ENCODE results near the gene HHIPL2. TPM values are rescaled to one million over a fixed set of nuclear protein-coding genes. Genes with fewer than 3 reads are reported as not detected.
A peak's percentile ranks its signal among the peaks of the same experiment; 100 is the strongest.
"Not testable (repeated sequence)": the region's sequence is repeated elsewhere in the genome, so short reads cannot be mapped to it uniquely, and the experiment has no call there.

HHIPL2 gene
- total RNA-seq, 1 experiment from 2014 or later, result 14.0 TPM

GRCh38 chr1:222484005-222484404 is 63.9 kb downstream of the HHIPL2 start:
- H3K27ac ChIP-seq; H3F3A ChIP-seq (ENCODE audit: insufficient read depth, low read depth); H4K20me1 ChIP-seq (ENCODE audit: insufficient read depth); H3K4me1 ChIP-seq (replicated peaks; ENCODE audit: insufficient read depth); H3K9me3 ChIP-seq (ENCODE audit: insufficient read depth, low read depth); H3K27me3 ChIP-seq (ENCODE audit: insufficient read depth, low read depth); intact Hi-C loops (cut with micrococcal nuclease; ENCODE audit: unreplicated experiment); CTCF ChIA-PET; H3K4me3 ChIP-seq; H3K9me2 ChIP-seq (ENCODE audit: insufficient read depth); BruUV-seq (replicated peaks); DNase-seq; H3K79me2 ChIP-seq (ENCODE audit: low read depth); H3K36me3 ChIP-seq (ENCODE audit: low read depth); H2AFZ ChIP-seq; POLR2A ChIA-PET (ENCODE audit: unreplicated experiment): not testable (repeated sequence)
- peak overlapping the region; percentile 19; the same call in 1 of the 2 replicates for H3K4me2 ChIP-seq

DNA sequence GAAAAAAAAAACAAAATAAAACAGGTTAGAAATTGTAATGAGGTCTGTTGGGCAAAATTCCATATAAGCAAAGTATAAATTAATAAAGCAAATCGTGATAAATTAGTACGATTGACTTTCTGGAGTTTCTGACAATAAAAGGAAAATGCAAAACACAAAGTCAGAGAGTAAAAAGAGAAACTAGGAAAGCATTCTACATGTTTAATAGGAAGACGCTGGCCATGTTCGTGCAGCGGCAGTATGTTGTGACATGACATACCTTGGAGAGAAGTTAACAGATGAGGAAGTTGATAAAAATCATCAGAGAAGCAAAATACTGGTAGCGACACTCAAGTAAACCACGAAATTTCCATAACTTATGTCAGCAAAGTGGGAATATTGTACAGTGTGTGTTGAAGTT is 68.3 kb downstream of the HHIPL2 start:
- CTCF ChIA-PET; H3K9me3 ChIP-seq (ENCODE audit: insufficient read depth, low read depth); POLR2A ChIA-PET (ENCODE audit: unreplicated experiment); H3K27me3 ChIP-seq (ENCODE audit: insufficient read depth, low read depth); H3K4me3 ChIP-seq; H3F3A ChIP-seq (ENCODE audit: insufficient read depth, low read depth); H2AFZ ChIP-seq; H4K20me1 ChIP-seq (ENCODE audit: insufficient read depth); DNase-seq; H3K9me2 ChIP-seq (ENCODE audit: insufficient read depth); H3K79me2 ChIP-seq (ENCODE audit: low read depth); H3K4me1 ChIP-seq (replicated peaks; ENCODE audit: insufficient read depth); intact Hi-C loops (cut with micrococcal nuclease; ENCODE audit: unreplicated experiment); BruUV-seq (replicated peaks); H3K27ac ChIP-seq; H3K36me3 ChIP-seq (ENCODE audit: low read depth); H3K4me2 ChIP-seq: not testable (repeated sequence)

DNA sequence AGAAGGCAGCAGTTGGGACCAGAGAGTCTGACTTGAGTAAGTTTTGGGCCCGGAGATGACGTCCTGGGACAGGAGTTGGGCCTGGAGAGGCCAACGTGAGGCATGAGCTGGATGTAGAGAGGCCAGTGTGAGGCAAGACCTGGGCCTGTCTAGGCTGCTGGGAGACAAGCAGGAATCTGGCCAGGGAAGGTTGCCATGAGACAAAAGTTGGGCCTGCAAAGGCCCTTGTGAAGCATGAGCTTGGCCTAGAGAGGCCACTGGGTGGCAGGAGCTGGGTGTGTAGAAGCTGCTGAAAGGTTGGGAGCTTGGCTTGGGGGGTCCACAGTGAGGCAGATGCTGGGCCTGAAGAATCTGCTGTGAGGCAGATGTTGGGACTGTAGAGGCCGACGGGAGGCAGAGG is 71.5 kb downstream of the HHIPL2 start:
- CTCF ChIA-PET; H4K20me1 ChIP-seq (ENCODE audit: insufficient read depth); BruUV-seq (replicated peaks); H3K4me1 ChIP-seq (replicated peaks; ENCODE audit: insufficient read depth); H3K79me2 ChIP-seq (ENCODE audit: low read depth); POLR2A ChIA-PET (ENCODE audit: unreplicated experiment); H3K9me2 ChIP-seq (ENCODE audit: insufficient read depth); H3F3A ChIP-seq (ENCODE audit: insufficient read depth, low read depth); H2AFZ ChIP-seq; DNase-seq; H3K4me3 ChIP-seq; H3K9me3 ChIP-seq (ENCODE audit: insufficient read depth, low read depth); H3K36me3 ChIP-seq (ENCODE audit: low read depth); H3K27me3 ChIP-seq (ENCODE audit: insufficient read depth, low read depth); H3K27ac ChIP-seq; intact Hi-C loops (cut with micrococcal nuclease; ENCODE audit: unreplicated experiment); H3K4me2 ChIP-seq: not testable (repeated sequence)

DNA sequence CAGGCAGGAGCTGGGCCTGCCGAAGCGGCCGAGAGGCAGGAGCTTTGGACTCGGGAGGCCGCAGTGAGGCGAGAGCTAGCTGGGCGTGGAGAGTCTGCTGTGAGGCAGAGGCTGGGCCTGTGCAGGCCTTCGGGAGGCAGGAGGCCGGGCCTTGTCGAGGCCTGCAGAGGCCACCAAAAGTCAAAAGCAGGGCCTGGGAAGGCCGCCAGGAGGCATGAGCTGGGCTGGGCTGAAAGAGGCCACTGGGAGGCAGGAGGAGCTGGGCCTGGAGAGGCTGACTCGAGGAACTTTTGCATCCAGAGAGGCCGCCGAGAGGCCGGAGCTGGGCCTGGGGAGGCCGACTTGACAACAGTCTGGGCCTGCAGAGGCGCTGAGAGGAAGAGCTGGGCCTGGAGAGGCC is 74.2 kb downstream of the HHIPL2 start:
- intact Hi-C loops (cut with micrococcal nuclease; ENCODE audit: unreplicated experiment); H3K9me2 ChIP-seq (ENCODE audit: insufficient read depth); H3F3A ChIP-seq (ENCODE audit: insufficient read depth, low read depth); H3K27ac ChIP-seq; H3K4me2 ChIP-seq; H4K20me1 ChIP-seq (ENCODE audit: insufficient read depth); H3K4me1 ChIP-seq (replicated peaks; ENCODE audit: insufficient read depth); H3K4me3 ChIP-seq; POLR2A ChIA-PET (ENCODE audit: unreplicated experiment); CTCF ChIA-PET; H3K36me3 ChIP-seq (ENCODE audit: low read depth); H3K79me2 ChIP-seq (ENCODE audit: low read depth); H3K9me3 ChIP-seq (ENCODE audit: insufficient read depth, low read depth); DNase-seq; BruUV-seq (replicated peaks); H2AFZ ChIP-seq; H3K27me3 ChIP-seq (ENCODE audit: insufficient read depth, low read depth): not testable (repeated sequence)

DNA sequence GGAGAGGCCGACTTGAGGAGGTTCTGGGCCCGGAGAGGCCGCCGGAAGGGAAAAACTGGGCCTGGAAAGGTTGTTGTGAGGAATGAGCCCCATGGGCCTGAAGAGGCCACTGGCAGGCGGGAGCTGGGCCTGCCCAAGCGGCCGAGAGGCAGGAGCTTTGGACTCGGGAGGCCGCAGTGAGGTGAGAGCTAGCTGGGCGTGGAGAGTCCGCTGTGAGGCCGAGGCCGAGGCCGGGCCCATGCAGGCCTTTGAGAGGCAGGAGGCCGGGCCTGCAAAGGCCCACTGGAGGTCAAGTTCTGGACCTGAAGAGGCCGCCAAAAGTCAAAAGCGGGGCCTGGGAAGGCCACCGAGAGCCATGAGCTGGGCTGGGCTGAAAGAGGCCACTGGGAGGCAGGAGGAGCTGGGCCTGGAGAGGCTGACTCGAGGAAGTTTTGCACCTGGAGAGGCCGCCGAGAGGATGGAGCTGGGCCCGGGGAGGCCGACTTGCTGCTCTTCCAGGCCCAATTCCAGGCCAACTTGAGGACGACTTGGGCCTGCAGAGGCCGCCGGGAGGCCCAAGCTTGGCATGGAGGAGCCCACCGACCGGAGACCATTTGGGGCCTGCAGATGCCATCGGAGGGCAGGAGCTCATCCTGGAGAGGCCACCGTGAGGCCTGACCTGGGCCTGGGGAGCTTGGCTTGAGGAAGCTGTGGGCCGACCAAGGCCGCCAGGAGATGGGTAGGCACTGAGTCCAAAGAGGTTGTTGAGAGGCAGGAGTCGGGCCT is 74.9 kb downstream of the HHIPL2 start:
- not testable (repeated sequence) for H4K20me1 ChIP-seq (ENCODE audit: insufficient read depth); BruUV-seq (replicated peaks)

More for the DNA sequence above, 74.9 kb downstream of the HHIPL2 start:
- H3K27ac ChIP-seq; POLR2A ChIA-PET (ENCODE audit: unreplicated experiment); H3K4me2 ChIP-seq; H3K4me1 ChIP-seq (replicated peaks; ENCODE audit: insufficient read depth); H3K36me3 ChIP-seq (ENCODE audit: low read depth); H3K9me2 ChIP-seq (ENCODE audit: insufficient read depth); H3K79me2 ChIP-seq (ENCODE audit: low read depth); intact Hi-C loops (cut with micrococcal nuclease; ENCODE audit: unreplicated experiment); DNase-seq; CTCF ChIA-PET; H3K27me3 ChIP-seq (ENCODE audit: insufficient read depth, low read depth); H3K4me3 ChIP-seq; H2AFZ ChIP-seq; H3F3A ChIP-seq (ENCODE audit: insufficient read depth, low read depth); H3K9me3 ChIP-seq (ENCODE audit: insufficient read depth, low read depth): not testable (repeated sequence)

Other genes starting within 250 kb of the HHIPL2 start
- gene TAF1A, start 41.8 kb upstream of the HHIPL2 start, total RNA-seq (2021), result 18.4 and 19.3 TPM in 2 replicates
- 61.3 and 65.1 TPM in 2 replicates for gene MIA3, start 70.0 kb upstream of the HHIPL2 start, total RNA-seq (2021)
- gene AIDA, start 164.4 kb upstream of the HHIPL2 start, total RNA-seq (2021), result 47.9 and 60.0 TPM in 2 replicates
- 64.3 and 99.1 TPM in 2 replicates for gene BROX, start 164.5 kb upstream of the HHIPL2 start, total RNA-seq (2021)
- not detected in 2 replicates for gene FAM177B, start 189.1 kb upstream of the HHIPL2 start, total RNA-seq (2021)

Measured in PC-9 (cell line).